C4-2B (cell line): ENCODE data around the gene PIGR.
A peak's percentile ranks its signal among the peaks of the same experiment; 100 is the strongest.

Source experiments
- H3K27ac ChIP-seq: fragments of 450-650 bp; 2 replicates; pipeline ENCODE4 v1.5.1; 2017
- CTCF ChIP-seq: fragments of 450-650 bp; conservative IDR thresholded peaks from 2 replicates; pipeline ENCODE4 v1.5.1; 2017; ENCODE audit warnings: mild to moderate bottlenecking
- ZFX ChIP-seq: fragments of 450-650 bp; IDR thresholded peaks from 2 replicates; pipeline ENCODE4 v1.6.1; 2017

PIGR gene

GRCh38 chr1:206915030-206915735 is 31.1 kb downstream of the PIGR start:
- no peak overlapping the region for H3K27ac ChIP-seq
- TF ChIP-seq CTCF (no peak), ZFX (no peak)

- no peak for TF ChIP-seq ZFX
- TF ChIP-seq CTCF = no peak
- H3K27ac ChIP-seq = no peak overlapping the region
Observed at GRCh38 chr1:206913766-206914537, 32.3 kb downstream of the PIGR start.

GRCh38 chr1:206912445-206913095 is 33.7 kb downstream of the PIGR start:
- TF ChIP-seq CTCF (peak; percentile 91), ZFX (no peak)
- H3K27ac ChIP-seq = no peak overlapping the region

- TF ChIP-seq ZFX (no peak), CTCF (peak; percentile 94)
Observed at GRCh38 chr1:206911064-206911663, 35.1 kb downstream of the PIGR start.

GRCh38 chr1:206909883-206910318 is 36.4 kb downstream of the PIGR start:
- TF ChIP-seq CTCF (no peak), ZFX (no peak)
- peak overlapping the region; percentile 80 for H3K27ac ChIP-seq

More at GRCh38 chr1:206911064-206911663, 35.1 kb downstream of the PIGR start:
- no peak overlapping the region for H3K27ac ChIP-seq

GRCh38 chr1:206909161-206909882 is 36.9 kb downstream of the PIGR start:
- peak; percentile 24 for TF ChIP-seq CTCF
- peak; percentile 41; the same call in 1 of the 2 replicates for TF ChIP-seq ZFX
- peak overlapping the region; percentile 80 for H3K27ac ChIP-seq
